ACC112 (cell line): ENCODE measurements around the gene LARGE1.

Experiments used
- H2AFZ ChIP-seq: fragments of 200-600 bp; sonication (generic); one replicate; pipeline ENCODE4 v1.6.0; 2017; ENCODE audit warnings: antibody characterized with exemption, low read length; ENCODE audit not compliant: unreplicated experiment
- H3K27ac ChIP-seq: fragments of 200-600 bp; sonication (generic); 2 replicates; pipeline ENCODE4 v1.5.1; 2014; ENCODE audit warnings: low read depth, mild to moderate bottlenecking, antibody characterized with exemption, low read length, moderate library complexity
- H3K27me3 ChIP-seq: fragments of 200-600 bp; sonication (generic); 2 replicates; pipeline ENCODE4 v1.6.1; 2014; ENCODE audit warnings: mild to moderate bottlenecking, antibody characterized with exemption, low read length, moderate library complexity, mixed read lengths; ENCODE audit not compliant: insufficient read depth
- H3K36me3 ChIP-seq: fragments of 200-600 bp; sonication (generic); 2 replicates; pipeline ENCODE4 v1.6.1; 2016; ENCODE audit warnings: mild to moderate bottlenecking, antibody characterized with exemption, low read length, moderate library complexity, mixed read lengths; ENCODE audit not compliant: insufficient read depth
- H3K4me1 ChIP-seq: fragments of 200-600 bp; sonication (generic); one replicate; pipeline ENCODE4 v1.6.1; 2016; ENCODE audit warnings: low read length, mixed read lengths; ENCODE audit not compliant: insufficient read depth, unreplicated experiment, control insufficient read depth
- H3K4me3 ChIP-seq: fragments of 200-600 bp; sonication (generic); 2 replicates; pipeline ENCODE4 v1.5.1; 2014; ENCODE audit warnings: mild to moderate bottlenecking, low read depth, low read length
- H3K79me2 ChIP-seq: fragments of 200-600 bp; sonication (generic); one replicate; pipeline ENCODE4 v1.6.0; 2016; ENCODE audit warnings: low read length; ENCODE audit not compliant: control insufficient read depth, unreplicated experiment, insufficient read depth

Gene LARGE1

GRCh38 chr22:33842421-33843094 is 77.7 kb downstream of the LARGE1 start:
- Histone ChIP-seq H3K27me3 (no peaks in the 10 kb centered on the region), H3K27ac (no peak overlapping the region), H3K79me2 (no peaks in the 10 kb centered on the region), H3K4me3 (no peak overlapping the region), H2AFZ (no peak overlapping the region), H3K4me1 (no peaks in the 10 kb centered on the region), H3K36me3 (no peaks in the 10 kb centered on the region)

DNA sequence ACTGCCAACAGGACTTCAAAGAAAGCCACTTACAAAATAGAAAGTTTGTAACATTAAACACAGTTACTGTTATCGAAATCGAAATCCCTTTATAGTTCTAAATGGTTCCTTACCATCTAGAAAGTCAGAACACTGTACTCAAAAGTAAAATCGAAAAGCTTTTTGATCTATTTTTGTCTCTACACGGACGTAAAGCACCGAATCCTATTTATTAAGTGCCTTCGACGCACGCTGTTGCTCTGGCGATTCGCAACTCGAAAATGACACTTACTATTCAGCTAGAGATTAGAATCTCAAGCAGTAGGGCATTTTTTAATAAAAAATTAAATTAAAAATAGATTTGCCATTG is 78.3 kb downstream of the LARGE1 start:
- no peak overlapping the region for H2AFZ ChIP-seq
- no peak overlapping the region for H3K4me3 ChIP-seq
- H3K79me2 ChIP-seq, result no peaks in the 10 kb centered on the region
- H3K27me3 ChIP-seq, result no peaks in the 10 kb centered on the region
- no peaks in the 10 kb centered on the region for H3K36me3 ChIP-seq
- H3K4me1 ChIP-seq, result no peaks in the 10 kb centered on the region
- no peak overlapping the region for H3K27ac ChIP-seq

DNA sequence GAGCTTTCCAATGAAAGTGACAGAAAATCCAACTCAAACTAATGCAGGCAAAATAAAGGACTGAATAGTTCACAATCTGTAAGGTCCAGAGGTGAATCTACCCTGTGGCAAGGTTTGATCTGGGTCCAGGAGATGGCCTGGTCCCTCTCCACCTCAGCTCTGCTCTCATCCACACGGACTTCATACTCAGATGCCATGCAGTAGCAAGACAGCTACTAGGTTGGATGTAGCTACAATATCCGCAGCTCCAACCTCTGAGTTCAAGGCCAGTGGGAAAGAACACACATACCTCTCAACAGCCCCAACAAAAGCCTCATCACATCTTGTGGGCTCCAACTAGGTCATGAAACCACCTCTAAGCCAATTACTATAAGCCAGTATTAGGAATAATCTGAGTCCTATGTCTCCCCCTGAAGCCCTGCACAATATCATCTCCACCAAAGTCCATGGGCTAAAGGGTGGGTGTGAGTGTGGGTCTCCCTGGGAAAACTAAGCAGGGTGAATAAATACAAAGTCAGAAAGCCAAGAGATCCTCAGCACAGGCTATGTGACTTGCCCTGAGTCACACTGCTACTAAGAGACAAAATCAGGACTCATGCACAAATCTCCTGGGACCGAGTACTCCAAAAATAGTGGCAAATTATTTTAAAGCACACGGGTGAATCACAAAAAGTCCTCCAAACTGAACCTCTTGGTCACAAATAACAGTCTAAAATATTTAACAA is 78.8 kb downstream of the LARGE1 start:
- Histone ChIP-seq H2AFZ (no peak overlapping the region), H3K79me2 (no peaks in the 10 kb centered on the region), H3K27ac (no peak overlapping the region), H3K36me3 (no peaks in the 10 kb centered on the region), H3K4me1 (no peaks in the 10 kb centered on the region), H3K4me3 (no peak overlapping the region), H3K27me3 (no peaks in the 10 kb centered on the region)

GRCh38 chr22:33838644-33839043 is 81.6 kb downstream of the LARGE1 start:
- H3K27ac ChIP-seq, result no peak overlapping the region
- no peaks in the 10 kb centered on the region for H3K36me3 ChIP-seq
- H2AFZ ChIP-seq, result no peak overlapping the region
- H3K4me3 ChIP-seq, result no peak overlapping the region
- H3K27me3 ChIP-seq, result no peaks in the 10 kb centered on the region
- H3K79me2 ChIP-seq, result no peaks in the 10 kb centered on the region
- no peaks in the 10 kb centered on the region for H3K4me1 ChIP-seq

- Histone ChIP-seq H2AFZ (no peak overlapping the region), H3K36me3 (no peaks in the 10 kb centered on the region), H3K79me2 (no peaks in the 10 kb centered on the region), H3K4me1 (no peaks in the 10 kb centered on the region), H3K4me3 (no peak overlapping the region), H3K27ac (no peak overlapping the region), H3K27me3 (no peaks in the 10 kb centered on the region)
These were observed 82.5 kb downstream of the LARGE1 start for GRCh38 chr22:33837826-33838225.

GRCh38 chr22:33835265-33835664 is 85.0 kb downstream of the LARGE1 start:
- Histone ChIP-seq H3K36me3 (no peaks in the 10 kb centered on the region), H3K4me3 (no peak overlapping the region), H2AFZ (no peak overlapping the region), H3K27me3 (no peaks in the 10 kb centered on the region), H3K4me1 (no peaks in the 10 kb centered on the region), H3K27ac (no peak overlapping the region), H3K79me2 (no peaks in the 10 kb centered on the region)

- Histone ChIP-seq H3K4me1 (no peaks in the 10 kb centered on the region), H3K4me3 (no peak overlapping the region), H3K27ac (no peak overlapping the region)
These were observed 87.6 kb downstream of the LARGE1 start for GRCh38 chr22:33832558-33833151.

GRCh38 chr22:33831651-33832050 is 88.6 kb downstream of the LARGE1 start:
- Histone ChIP-seq H3K4me1 (no peaks in the 10 kb centered on the region), H3K36me3 (no peaks in the 10 kb centered on the region), H2AFZ (no peak overlapping the region), H3K79me2 (no peaks in the 10 kb centered on the region), H3K27ac (no peak overlapping the region), H3K27me3 (no peaks in the 10 kb centered on the region), H3K4me3 (no peak overlapping the region)

More at GRCh38 chr22:33832558-33833151, 87.6 kb downstream of the LARGE1 start:
- no peaks in the 10 kb centered on the region for H3K36me3 ChIP-seq
- H2AFZ ChIP-seq, result no peak overlapping the region
- H3K79me2 ChIP-seq, result no peaks in the 10 kb centered on the region
- no peaks in the 10 kb centered on the region for H3K27me3 ChIP-seq

DNA sequence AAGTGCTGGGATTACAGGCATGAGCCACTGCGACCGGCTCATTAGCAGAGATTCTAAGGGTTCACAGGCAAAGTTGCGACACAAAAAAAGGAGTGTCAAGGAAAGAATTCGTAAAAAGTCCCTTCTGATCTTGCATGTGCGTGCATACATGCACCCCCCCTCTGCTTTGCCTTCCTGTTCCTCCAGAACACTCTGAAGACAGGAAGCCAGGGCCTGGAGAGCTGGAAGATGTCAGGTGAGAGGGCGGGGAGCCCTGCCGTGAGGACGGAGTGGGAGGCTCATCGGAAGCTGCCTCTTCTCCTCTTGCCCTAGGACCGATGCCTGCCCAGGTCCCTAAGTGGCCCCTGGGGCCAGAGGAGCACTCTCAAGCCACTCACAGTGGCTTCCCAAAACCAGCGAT is 89.1 kb downstream of the LARGE1 start:
- Histone ChIP-seq H3K27me3 (no peaks in the 10 kb centered on the region), H3K79me2 (no peaks in the 10 kb centered on the region), H3K36me3 (no peaks in the 10 kb centered on the region), H3K4me3 (no peak overlapping the region), H2AFZ (no peak overlapping the region), H3K4me1 (no peaks in the 10 kb centered on the region), H3K27ac (no peak overlapping the region)

DNA sequence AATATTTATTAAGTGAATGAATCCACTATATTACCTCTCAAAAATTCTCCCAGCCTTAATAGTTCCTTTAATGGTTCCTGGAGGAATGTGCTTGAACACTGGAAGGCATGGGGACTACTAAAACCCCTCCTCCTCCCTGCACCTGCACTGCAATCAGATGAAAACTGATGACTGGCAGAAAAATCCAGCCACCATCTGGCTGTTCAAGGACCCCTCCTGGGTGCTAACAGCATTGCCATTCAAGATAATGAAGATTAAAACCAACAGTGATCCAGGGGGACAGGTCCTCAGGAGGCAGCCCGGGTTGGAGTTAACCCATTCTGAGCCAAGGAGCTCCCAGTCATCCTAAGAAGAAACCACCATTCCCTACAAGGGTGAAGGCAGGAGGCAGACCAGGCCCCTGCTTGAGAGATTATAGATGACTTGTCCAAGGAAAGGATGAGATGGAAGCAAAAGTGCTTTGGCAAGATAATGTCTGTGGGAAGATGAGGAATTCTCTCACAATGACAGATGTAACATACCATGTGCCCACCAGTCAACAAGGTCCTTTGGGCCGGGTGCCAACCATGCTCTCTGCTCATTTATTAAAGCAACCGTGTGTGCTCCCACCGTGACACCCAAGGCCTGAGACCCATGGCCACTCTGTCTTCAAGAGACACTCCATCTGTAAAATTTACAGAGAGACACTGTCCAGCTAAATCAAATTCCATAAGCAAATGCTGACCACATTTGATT is 90.6 kb downstream of the LARGE1 start:
- Histone ChIP-seq H3K4me1 (no peaks in the 10 kb centered on the region), H3K27me3 (no peaks in the 10 kb centered on the region), H2AFZ (no peak overlapping the region), H3K36me3 (no peaks in the 10 kb centered on the region), H3K4me3 (no peak overlapping the region), H3K27ac (no peak overlapping the region), H3K79me2 (no peaks in the 10 kb centered on the region)
